IMR-90 (cell line): ENCODE measurements around the gene SYP. TPM values are rescaled to one million over a fixed set of nuclear protein-coding genes. Genes with fewer than 3 reads are reported as not detected.

Source experiments
- ATAC-seq: fragments of 200-7000 bp; cut with Tn5 transposase; 2 replicates; pipeline ENCODE4 v1.9.1; 2020; ENCODE audit warnings: low read depth, mild to moderate bottlenecking, moderate library complexity
- BruUV-seq: library from RNA; stranded (reverse); fragments of 400-500 nt; replicated peaks from 2 replicates; lab custom pipeline; 2021; lab: Mats Ljungman, UMichigan
- CTCF ChIA-PET: fragments of 300-600 bp; formaldehyde crosslinking; extraction: SDS; loops from one replicate; lab custom pipeline; 2021; ENCODE audit warnings: antibody characterized with exemption; lab: Yijun Ruan, JAX
- POLR2A ChIA-PET: fragments of 300-600 bp; sonication (Branson Sonifier 250); formaldehyde crosslinking; loops from one replicate; lab custom pipeline; 2022; ENCODE audit warnings: antibody characterized with exemption; ENCODE audit not compliant: unreplicated experiment; lab: Charles Lee
- DNase-seq: peaks from one replicate; pipeline ENCODE4 v3.0.0; 2013
- H2AFZ ChIP-seq: replicated peaks from 2 replicates; pipeline ENCODE3; 2013; ENCODE audit warnings: low read length, mild to moderate bottlenecking; ENCODE audit not compliant: poor library complexity
- H2AK5ac ChIP-seq: 2 replicates; pipeline ENCODE4 v1.6.1; 2013; ENCODE audit warnings: low read depth, low read length, inconsistent platforms
- H2AK9ac ChIP-seq: replicated peaks from 2 replicates; pipeline ENCODE3; 2013; ENCODE audit warnings: mild to moderate bottlenecking, low read depth, low read length, moderate library complexity; ENCODE audit not compliant: poor library complexity
- H2BK120ac ChIP-seq: 2 replicates; pipeline ENCODE4 v1.6.1; 2013; ENCODE audit warnings: low read depth, low read length, inconsistent platforms
- H2BK15ac ChIP-seq: 3 replicates; pipeline ENCODE4 v1.6.1; 2013; ENCODE audit warnings: low read depth, low read length, inconsistent platforms
- H2BK20ac ChIP-seq: 2 replicates; pipeline ENCODE4 v1.6.1; 2013; ENCODE audit warnings: low read depth, mild to moderate bottlenecking, inconsistent platforms, low read length, moderate library complexity
- H2BK5ac ChIP-seq: 2 replicates; pipeline ENCODE4 v1.6.1; 2013; ENCODE audit warnings: mild to moderate bottlenecking, low read depth, low read length, inconsistent platforms; ENCODE audit not compliant: poor library complexity, severe bottlenecking
- H3K14ac ChIP-seq: replicated peaks from 2 replicates; pipeline ENCODE4 v1.6.1; 2013; ENCODE audit warnings: low read depth, low read length, inconsistent platforms
- H3K18ac ChIP-seq: 2 replicates; pipeline ENCODE4 v1.6.1; 2013; ENCODE audit warnings: low read depth, low read length, control low read depth
- H3K23ac ChIP-seq: 2 replicates; pipeline ENCODE4 v1.6.1; 2013; ENCODE audit warnings: low read depth, low read length, inconsistent platforms
- H3K27ac ChIP-seq: 2 replicates; pipeline ENCODE4 v1.5.1; 2013; ENCODE audit warnings: mild to moderate bottlenecking, control low read depth, low read length; ENCODE audit not compliant: insufficient read depth
- H3K27me3 ChIP-seq: 2 replicates; pipeline ENCODE4 v1.6.1; 2013; ENCODE audit warnings: low read length; ENCODE audit not compliant: control insufficient read depth, insufficient read depth
- H3K36me3 ChIP-seq: 2 replicates; pipeline ENCODE4 v1.6.1; 2013; ENCODE audit warnings: low read length, mixed read lengths; ENCODE audit not compliant: control insufficient read depth, insufficient read depth
- H3K4ac ChIP-seq: 2 replicates; pipeline ENCODE4 v1.6.1; 2013; ENCODE audit warnings: low read depth, low read length, inconsistent platforms
- H3K4me1 ChIP-seq: 2 replicates; pipeline ENCODE4 v1.6.1; 2013; ENCODE audit warnings: low read length, mixed read lengths; ENCODE audit not compliant: control insufficient read depth, insufficient read depth
- H3K4me2 ChIP-seq: 2 replicates; pipeline ENCODE4 v1.6.1; 2013; ENCODE audit warnings: low read depth, mild to moderate bottlenecking, control low read depth, low read length, moderate library complexity
- H3K4me3 ChIP-seq: 2 replicates; pipeline ENCODE4 v1.5.1; 2013; ENCODE audit warnings: low read depth, mild to moderate bottlenecking, control low read depth, low read length, moderate library complexity; ENCODE audit not compliant: insufficient read depth
- H3K56ac ChIP-seq: 2 replicates; pipeline ENCODE4 v1.6.1; 2013; ENCODE audit warnings: low read length, inconsistent platforms; ENCODE audit not compliant: insufficient read depth; ENCODE audit errors: extremely low read depth
- H3K79me1 ChIP-seq, 2 experiments: 2 replicates each; pipeline ENCODE4 v1.6.1; 2013; ENCODE audit warnings: low read length in 2 of 2, inconsistent platforms in 1 of 2, low read depth in 1 of 2
- H3K9ac ChIP-seq: 2 replicates; pipeline ENCODE4 v1.6.1; 2013; ENCODE audit warnings: low read depth, low read length, control low read depth
- H3K9me1 ChIP-seq: 2 replicates; pipeline ENCODE4 v1.6.1; 2013; ENCODE audit warnings: low read length, inconsistent platforms; ENCODE audit not compliant: insufficient read depth
- H3K9me3 ChIP-seq: 2 replicates; pipeline ENCODE4 v1.6.1; 2013; ENCODE audit warnings: low read length; ENCODE audit not compliant: control insufficient read depth, insufficient read depth
- H4K20me1 ChIP-seq: 2 replicates; pipeline ENCODE4 v1.6.1; 2013; ENCODE audit warnings: low read length, inconsistent platforms; ENCODE audit not compliant: insufficient read depth
- H4K5ac ChIP-seq: 2 replicates; pipeline ENCODE4 v1.6.1; 2013; ENCODE audit warnings: mild to moderate bottlenecking, low read depth, low read length, control low read depth
- H4K8ac ChIP-seq, 2 experiments: 2 replicates each; pipeline ENCODE4 v1.6.1; 2013; ENCODE audit warnings: low read depth in 2 of 2, low read length in 2 of 2, control low read depth in 1 of 2, inconsistent platforms in 1 of 2
- H4K91ac ChIP-seq: 2 replicates; pipeline ENCODE4 v1.6.1; 2013; ENCODE audit warnings: low read depth, low read length, inconsistent platforms; ENCODE audit not compliant: insufficient read depth
- CEBPB ChIP-seq: IDR thresholded peaks from 2 replicates; pipeline ENCODE4 v1.6.1; 2012; ENCODE audit warnings: low read depth, low read length, improper control_type of control experiment
- CHD1 ChIP-seq: IDR thresholded peaks from 2 replicates; pipeline ENCODE4 v1.6.1; 2012; ENCODE audit warnings: low read depth, low read length, improper control_type of control experiment
- NFE2L2 ChIP-seq: fragments of 150-350 bp; IDR thresholded peaks from 2 replicates; pipeline ENCODE4 v1.6.1; 2016; ENCODE audit warnings: low read depth, mild to moderate bottlenecking, low read length
- RCOR1 ChIP-seq: IDR thresholded peaks from 2 replicates; pipeline ENCODE4 v1.6.1; 2012; ENCODE audit warnings: mild to moderate bottlenecking, low read length, improper control_type of control experiment; ENCODE audit not compliant: insufficient replicate concordance
- SMC3 ChIP-seq: fragments of 150-350 bp; IDR thresholded peaks from 2 replicates; pipeline ENCODE4 v1.6.1; 2016; ENCODE audit warnings: low read depth, mild to moderate bottlenecking, antibody characterized with exemption, low read length, moderate library complexity
- WGBS, 2 experiments: methylation state at CpG; one replicate each; pipeline versions ENCODE4 v1.1.5 to v1.1.7; 2013; ENCODE audit warnings: missing lambda C conversion rate in 2 of 2; ENCODE audit not compliant: insufficient read length in 1 of 2; ENCODE audit errors: extremely low coverage in 2 of 2; 5-methylcytosine and 5-hydroxymethylcytosine counted together
- dilution Hi-C: fragments of 300-500 bp; cut with HindIII; formaldehyde crosslinking; loops from one replicate; pipeline ENCODE4 v1.14.3; 2018; ENCODE audit warnings: low sequenced_read_pairs; ENCODE audit not compliant: unreplicated experiment
- in situ Hi-C: fragments of 300-500 bp; cut with MboI; formaldehyde crosslinking; loops from 3 replicates; pipeline ENCODE4 v1.14.3; 2019; ENCODE audit warnings: low sequenced_read_pairs, inconsistent platforms, mixed read lengths
- intact Hi-C: fragments of 100-400 bp; cut with micrococcal nuclease; formaldehyde crosslinking; loops from 2 replicates; pipeline ENCODE4 v1.10.0; 2022
- polyA plus RNA-seq, 3 experiments: library from polyadenylated mRNA; depleted of rRNA; stranded (reverse); fragments of >200 nt; gene quantifications; 2 replicates each; pipeline ENCODE4 v1.2.3, GENCODE V29; 2012; ENCODE audit warnings: low replicate concordance in 1 of 3
- total RNA-seq: library from RNA; depleted of rRNA; stranded (reverse); fragments of >200 nt; gene quantifications from 2 replicates; pipeline ENCODE4 v1.2.3, GENCODE V29; 2012
- TF ChIP-seq, protein P1 (sequence below): conservative IDR thresholded peaks from 2 replicates; pipeline ENCODE4 v1.5.1; 2012; ENCODE audit warnings: mild to moderate bottlenecking, low read depth, low read length, improper control_type of control experiment

SYP gene
- total and polyA plus RNA-seq, 2 of the 4 experiments (the other 2 are of a cell fraction), result under 0.01 to 0.05 TPM

DNA sequence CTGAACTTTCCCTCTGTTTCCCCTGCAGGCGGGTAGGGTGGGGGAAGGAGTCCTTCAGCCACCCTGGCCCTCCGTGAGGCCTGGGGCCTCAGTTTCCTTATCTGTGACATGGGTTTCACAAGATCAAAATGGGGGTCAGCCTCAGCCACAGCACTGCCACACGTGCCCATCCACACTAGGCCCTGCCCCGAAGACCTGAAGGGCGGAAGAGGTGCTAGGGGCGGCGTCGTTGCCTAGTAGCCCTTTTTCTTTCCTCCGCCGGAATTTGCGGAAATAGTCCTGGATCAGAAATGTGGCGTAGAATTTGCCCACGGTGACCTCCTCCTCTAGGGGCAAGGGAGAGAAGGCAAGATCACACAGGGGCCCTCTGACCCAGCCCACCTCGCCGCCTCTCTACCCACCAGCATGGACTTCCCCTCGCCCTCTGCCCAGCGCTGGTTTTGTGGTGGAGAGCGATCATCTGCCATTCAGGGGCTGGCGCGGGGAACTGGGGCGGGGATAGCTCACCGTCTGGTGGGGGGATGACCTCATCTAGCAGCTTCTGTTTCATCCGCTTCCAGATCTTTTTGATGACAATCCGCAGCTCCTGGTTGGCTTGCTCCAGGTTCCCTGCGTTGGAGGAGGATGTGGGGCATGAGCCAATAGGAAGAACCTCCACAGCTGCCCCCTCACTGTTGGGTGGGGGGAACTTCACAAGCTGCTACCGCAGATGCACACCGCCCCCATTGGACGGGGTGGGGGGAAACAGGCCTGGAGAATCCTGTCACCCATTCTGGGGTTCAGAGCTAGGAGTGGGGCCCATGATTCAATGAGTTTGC is 9.7 kb upstream of the SYP start:
- Histone ChIP-seq H3K23ac (no peak overlapping the region), H3K56ac (no peak overlapping the region), H3K4me2 (no peak overlapping the region), H3K4me3 (no peak overlapping the region), H3K9ac (no peak overlapping the region), H3K4ac (no peak overlapping the region), H3K18ac (no peak overlapping the region), H4K8ac (no peak overlapping the region), H4K5ac (no peak overlapping the region), H2AK5ac (no peak overlapping the region), H3K79me1 (no peaks in the 10 kb centered on the region), H3K4me1 (no peaks in the 10 kb centered on the region), H4K91ac (no peak overlapping the region), H3K9me1 (no peaks in the 10 kb centered on the region), H3K14ac (no peak overlapping the region), H3K9me3 (peaks cover 2% of the 10 kb centered on the region; the same call in 1 of the 2 replicates), H3K27me3 (peaks cover 8% of the 10 kb centered on the region), H2AFZ (peak overlapping the region; percentile 43), H2AK9ac (peak overlapping the region; percentile 65), H2BK20ac (no peak overlapping the region), H2BK120ac (no peak overlapping the region), H4K20me1 (no peaks in the 10 kb centered on the region), H3K36me3 (no peaks in the 10 kb centered on the region), H3K27ac (no peak overlapping the region), H2BK15ac (no peak overlapping the region), H2BK5ac (no peak overlapping the region)
- intact Hi-C loops (no loop called here), dilution Hi-C loops (no loop called here), in situ Hi-C loops (no loop called here)
- ATAC-seq (no peak), DNase-seq (no peak)
- ChIA-PET CTCF (no interaction called here), POLR2A (no interaction called here)
- WGBS, 2 experiments, result 20% methylated on average over 1 of the region's 28 CpGs; no CpG with 5 or more reads in 1 of the 2 experiments
- no TSS peak for BruUV-seq
- TF ChIP-seq CHD1 (no peak), RCOR1 (no peak), NFE2L2 (no peak), SMC3 (no peak), CEBPB (no peak)
- TF ChIP-seq, protein P1, sequence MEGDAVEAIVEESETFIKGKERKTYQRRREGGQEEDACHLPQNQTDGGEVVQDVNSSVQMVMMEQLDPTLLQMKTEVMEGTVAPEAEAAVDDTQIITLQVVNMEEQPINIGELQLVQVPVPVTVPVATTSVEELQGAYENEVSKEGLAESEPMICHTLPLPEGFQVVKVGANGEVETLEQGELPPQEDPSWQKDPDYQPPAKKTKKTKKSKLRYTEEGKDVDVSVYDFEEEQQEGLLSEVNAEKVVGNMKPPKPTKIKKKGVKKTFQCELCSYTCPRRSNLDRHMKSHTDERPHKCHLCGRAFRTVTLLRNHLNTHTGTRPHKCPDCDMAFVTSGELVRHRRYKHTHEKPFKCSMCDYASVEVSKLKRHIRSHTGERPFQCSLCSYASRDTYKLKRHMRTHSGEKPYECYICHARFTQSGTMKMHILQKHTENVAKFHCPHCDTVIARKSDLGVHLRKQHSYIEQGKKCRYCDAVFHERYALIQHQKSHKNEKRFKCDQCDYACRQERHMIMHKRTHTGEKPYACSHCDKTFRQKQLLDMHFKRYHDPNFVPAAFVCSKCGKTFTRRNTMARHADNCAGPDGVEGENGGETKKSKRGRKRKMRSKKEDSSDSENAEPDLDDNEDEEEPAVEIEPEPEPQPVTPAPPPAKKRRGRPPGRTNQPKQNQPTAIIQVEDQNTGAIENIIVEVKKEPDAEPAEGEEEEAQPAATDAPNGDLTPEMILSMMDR, result no peak
